Osteocyte (in vitro differentiated cells): ENCODE results near the gene PHKA1. TPM values are rescaled to one million over a fixed set of nuclear protein-coding genes. Genes with fewer than 3 reads are reported as not detected.
"Not testable (repeated sequence)": the region's sequence is repeated elsewhere in the genome, so short reads cannot be mapped to it uniquely, and the experiment has no call there.

ENCODE experiments used
- DNase-seq: peaks from one replicate; pipeline ENCODE4 v3.0.0; 2021; ENCODE audit warnings: mixed read lengths; ENCODE audit not compliant: unreplicated experiment; ENCODE audit errors: extremely low spot score
- H3K27ac Mint-ChIP-seq: one replicate; pipeline ENCODE4 v1.8.0; 2021; ENCODE audit warnings: mild to moderate bottlenecking, mixed read lengths; ENCODE audit not compliant: unreplicated experiment
- H3K27me3 Mint-ChIP-seq: one replicate; pipeline ENCODE4 v1.8.0; 2021; ENCODE audit warnings: mixed read lengths; ENCODE audit not compliant: unreplicated experiment
- H3K36me3 Mint-ChIP-seq: one replicate; pipeline ENCODE4 v1.8.0; 2021; ENCODE audit warnings: mixed read lengths; ENCODE audit not compliant: unreplicated experiment
- H3K4me1 Mint-ChIP-seq: one replicate; pipeline ENCODE4 v1.8.0; 2021; ENCODE audit warnings: mixed read lengths; ENCODE audit not compliant: unreplicated experiment
- H3K4me3 Mint-ChIP-seq: one replicate; pipeline ENCODE4 v1.8.0; 2021; ENCODE audit warnings: mild to moderate bottlenecking, moderate library complexity, mixed read lengths; ENCODE audit not compliant: unreplicated experiment
- H3K9me3 Mint-ChIP-seq: one replicate; pipeline ENCODE4 v1.8.0; 2021; ENCODE audit warnings: mixed read lengths; ENCODE audit not compliant: unreplicated experiment
- total RNA-seq: library from RNA; stranded (reverse); gene quantifications from 2 replicates; pipeline ENCODE4 v1.2.1, GENCODE V29; 2021
- TF ChIP-seq, protein P1 (sequence below): fragments of 200-600 bp; sonication (generic); IDR thresholded peaks from 2 replicates; pipeline ENCODE4 v1.5.0; 2021; ENCODE audit warnings: antibody characterized with exemption, mild to moderate bottlenecking, moderate library complexity

The PHKA1 gene
- total RNA-seq, 1 donor from 2014 or later = 2.6 TPM

DNA sequence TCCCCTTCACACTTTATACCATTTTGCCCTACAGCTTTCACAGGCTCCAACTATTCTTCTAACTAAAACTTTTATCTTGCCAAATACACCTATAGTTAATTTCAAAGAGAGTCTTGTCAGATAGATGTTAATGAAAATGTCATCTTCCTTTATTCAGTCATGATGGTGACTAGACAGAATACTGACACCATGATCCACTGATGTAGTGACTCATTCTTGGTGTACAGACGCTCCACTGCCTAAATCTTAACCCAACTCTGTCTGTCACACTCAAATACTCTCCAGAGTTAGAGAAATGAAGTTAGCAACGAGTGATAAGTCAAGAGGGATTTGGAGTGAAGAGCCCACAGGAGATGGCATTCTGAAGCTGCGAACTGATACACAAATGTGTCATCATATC is 109.4 kb downstream of the PHKA1 start:
- no peaks in the 10 kb centered on the region for H3K36me3 Mint-ChIP-seq
- H3K4me1 Mint-ChIP-seq = no peaks in the 10 kb centered on the region
- H3K27ac Mint-ChIP-seq = no peak overlapping the region
- H3K9me3 Mint-ChIP-seq = no peaks in the 10 kb centered on the region
- no peaks in the 10 kb centered on the region for H3K27me3 Mint-ChIP-seq
- no peak for DNase-seq
- no peak overlapping the region for H3K4me3 Mint-ChIP-seq
- TF ChIP-seq, protein P1, sequence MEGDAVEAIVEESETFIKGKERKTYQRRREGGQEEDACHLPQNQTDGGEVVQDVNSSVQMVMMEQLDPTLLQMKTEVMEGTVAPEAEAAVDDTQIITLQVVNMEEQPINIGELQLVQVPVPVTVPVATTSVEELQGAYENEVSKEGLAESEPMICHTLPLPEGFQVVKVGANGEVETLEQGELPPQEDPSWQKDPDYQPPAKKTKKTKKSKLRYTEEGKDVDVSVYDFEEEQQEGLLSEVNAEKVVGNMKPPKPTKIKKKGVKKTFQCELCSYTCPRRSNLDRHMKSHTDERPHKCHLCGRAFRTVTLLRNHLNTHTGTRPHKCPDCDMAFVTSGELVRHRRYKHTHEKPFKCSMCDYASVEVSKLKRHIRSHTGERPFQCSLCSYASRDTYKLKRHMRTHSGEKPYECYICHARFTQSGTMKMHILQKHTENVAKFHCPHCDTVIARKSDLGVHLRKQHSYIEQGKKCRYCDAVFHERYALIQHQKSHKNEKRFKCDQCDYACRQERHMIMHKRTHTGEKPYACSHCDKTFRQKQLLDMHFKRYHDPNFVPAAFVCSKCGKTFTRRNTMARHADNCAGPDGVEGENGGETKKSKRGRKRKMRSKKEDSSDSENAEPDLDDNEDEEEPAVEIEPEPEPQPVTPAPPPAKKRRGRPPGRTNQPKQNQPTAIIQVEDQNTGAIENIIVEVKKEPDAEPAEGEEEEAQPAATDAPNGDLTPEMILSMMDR = no peak

DNA sequence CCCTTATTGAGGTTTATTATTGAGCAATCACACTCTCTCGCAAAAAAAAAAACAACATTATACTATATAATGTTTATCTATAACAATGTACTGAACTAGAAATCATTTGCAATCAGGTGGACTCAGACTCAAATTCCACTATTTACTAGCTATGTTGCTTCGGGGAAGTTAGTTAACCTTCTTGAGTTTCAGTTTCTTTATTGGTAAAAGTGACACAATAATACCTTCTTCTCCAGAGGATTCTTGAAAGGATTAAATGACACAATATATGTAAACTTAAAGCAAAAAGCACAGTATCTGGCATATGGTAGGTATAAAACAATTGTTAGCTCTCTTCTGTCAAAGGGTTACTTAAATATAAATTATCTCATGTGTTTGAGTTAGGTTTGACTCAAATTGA is 110.0 kb downstream of the PHKA1 start:
- TF ChIP-seq, protein P1 = no peak
- Mint-ChIP-seq H3K4me3 (no peak overlapping the region), H3K9me3 (no peaks in the 10 kb centered on the region), H3K4me1 (no peaks in the 10 kb centered on the region), H3K27ac (no peak overlapping the region), H3K36me3 (no peaks in the 10 kb centered on the region), H3K27me3 (no peaks in the 10 kb centered on the region)
- no peak for DNase-seq

DNA sequence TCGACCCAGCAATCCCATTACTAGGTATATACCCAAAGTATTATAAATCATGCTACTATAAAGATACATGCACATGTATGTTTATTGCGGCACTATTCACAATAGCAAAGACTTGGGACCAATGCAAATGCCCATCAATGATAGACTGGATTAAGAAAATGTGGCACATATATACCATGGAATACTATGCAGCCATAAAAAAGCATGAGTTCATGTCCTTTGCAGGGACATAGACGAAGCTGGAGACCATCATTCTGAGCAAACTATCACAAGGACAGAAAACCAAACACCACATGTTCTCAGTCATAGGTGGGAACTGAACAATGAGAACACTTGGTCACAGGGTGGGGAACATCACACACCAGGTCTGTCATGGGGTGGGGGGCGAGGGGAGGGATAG is 123.1 kb downstream of the PHKA1 start:
- H3K9me3 Mint-ChIP-seq, H3K4me3 Mint-ChIP-seq, DNase-seq, H3K4me1 Mint-ChIP-seq, H3K27me3 Mint-ChIP-seq, H3K27ac Mint-ChIP-seq, H3K36me3 Mint-ChIP-seq: not testable (repeated sequence)

DNA sequence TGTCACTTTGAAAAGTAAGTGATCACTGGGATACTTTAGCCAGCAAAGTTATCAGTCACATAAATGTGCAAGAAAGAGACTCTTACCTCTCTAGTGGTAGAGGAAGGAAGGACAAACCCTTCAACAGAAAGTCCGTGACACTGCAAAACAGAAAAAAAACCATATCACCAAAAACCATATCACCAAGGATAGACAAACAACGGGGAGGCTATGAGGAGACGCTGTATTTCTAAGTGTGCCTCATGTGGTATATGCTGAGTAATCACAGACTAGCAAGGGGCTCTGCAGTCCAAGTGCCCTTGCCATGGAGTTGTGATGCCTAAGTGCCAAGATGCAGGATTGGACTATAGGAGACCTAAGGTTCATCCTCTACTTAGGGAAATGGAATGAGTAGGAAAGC is 129.9 kb downstream of the PHKA1 start:
- Mint-ChIP-seq H3K27me3 (no peaks in the 10 kb centered on the region), H3K9me3 (peaks cover 7% of the 10 kb centered on the region)

DNA sequence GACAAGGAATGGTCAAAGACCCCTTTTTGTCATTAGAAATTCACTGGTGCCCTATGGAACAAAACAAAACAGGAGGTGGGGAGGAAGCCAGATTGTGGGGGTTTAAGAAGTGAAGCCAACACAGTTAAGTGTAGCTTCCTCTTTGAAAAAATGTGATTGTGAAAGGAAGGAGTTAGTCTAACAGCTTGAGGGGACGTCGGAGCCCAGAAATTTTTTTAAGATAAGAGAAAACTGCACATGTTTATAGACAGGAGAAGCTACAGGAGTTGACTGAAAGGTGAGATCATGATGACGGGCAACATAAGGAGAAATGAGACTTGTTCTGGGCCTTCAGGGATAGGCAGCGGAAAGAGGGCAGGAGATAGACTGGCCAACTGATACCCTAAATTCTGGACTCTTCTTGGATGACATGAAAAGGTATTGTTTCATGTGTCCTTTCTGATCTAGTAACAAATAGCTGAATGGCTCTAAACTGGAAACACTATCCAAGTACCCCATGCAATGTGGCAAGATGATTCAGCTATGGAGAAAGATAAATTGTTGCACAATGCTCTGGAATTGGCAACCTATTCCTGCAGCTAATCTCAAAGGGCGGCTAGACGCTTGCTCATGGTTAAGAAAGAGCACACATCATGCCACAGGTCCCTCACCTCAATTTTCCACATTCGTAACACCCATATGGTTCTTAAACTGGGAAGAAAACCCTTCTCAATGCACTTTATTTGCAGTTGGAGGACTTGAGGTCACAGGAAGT is 137.8 kb downstream of the PHKA1 start:
- DNase-seq = no peak
- Mint-ChIP-seq H3K4me3 (no peak overlapping the region), H3K36me3 (no peaks in the 10 kb centered on the region), H3K27me3 (peaks cover 6% of the 10 kb centered on the region), H3K27ac (no peak overlapping the region), H3K4me1 (peaks cover 3% of the 10 kb centered on the region), H3K9me3 (peaks cover 10% of the 10 kb centered on the region)
- TF ChIP-seq, protein P1 = no peak

More for the DNA sequence above, 129.9 kb downstream of the PHKA1 start:
- TF ChIP-seq, protein P1 = no peak
- H3K36me3 Mint-ChIP-seq = no peaks in the 10 kb centered on the region
- H3K4me1 Mint-ChIP-seq = no peaks in the 10 kb centered on the region
- no peak for DNase-seq
- no peak overlapping the region for H3K4me3 Mint-ChIP-seq
- H3K27ac Mint-ChIP-seq = no peak overlapping the region
